Thymus (tissue), 11 donors: ENCODE results near the gene SEC31A. TPM values are rescaled to one million over a fixed set of nuclear protein-coding genes. Genes with fewer than 3 reads are reported as not detected.
A peak's percentile ranks its signal among the peaks of the same experiment; 100 is the strongest.
"Not testable (repeated sequence)": the region's sequence is repeated elsewhere in the genome, so short reads cannot be mapped to it uniquely, and the experiment has no call there.

Experiments
- DNase-seq, 9 donors: peaks; one replicate each; pipeline ENCODE4 v3.0.0-alpha.2; 2013; ENCODE audit warnings: low spot score in 9 of 9, low read depth in 6 of 9, missing footprints in 1 of 9
- H3K27ac ChIP-seq, 2 donors: one replicate each; pipeline ENCODE4 v1.5.1; 2013; ENCODE audit warnings: control low read depth in 1 of 2, low read depth in 1 of 2, low read length in 1 of 2, mild to moderate bottlenecking in 1 of 2, moderate library complexity in 1 of 2
- H3K27me3 ChIP-seq, 2 donors: one replicate each; pipeline ENCODE4 v1.5.1; 2013; ENCODE audit warnings: low read length in 1 of 2; ENCODE audit not compliant: control insufficient read depth in 2 of 2, insufficient read depth in 1 of 2
- H3K36me3 ChIP-seq, 2 donors: one replicate each; pipeline ENCODE4 v1.5.1; 2013; ENCODE audit warnings: low read length in 1 of 2, mild to moderate bottlenecking in 1 of 2, moderate library complexity in 1 of 2; ENCODE audit not compliant: control insufficient read depth in 2 of 2, insufficient read depth in 2 of 2
- H3K4me1 ChIP-seq, 2 donors: one replicate each; pipeline ENCODE4 v1.5.1; 2013; ENCODE audit warnings: low read length in 2 of 2; ENCODE audit not compliant: control insufficient read depth in 2 of 2, insufficient read depth in 2 of 2
- H3K4me3 ChIP-seq, 2 donors: one replicate each; pipeline ENCODE4 v1.5.1; 2013; ENCODE audit warnings: low read length in 2 of 2, control low read depth in 1 of 2, mild to moderate bottlenecking in 1 of 2
- H3K9me3 ChIP-seq, 2 donors: one replicate each; pipeline ENCODE4 v1.5.1; 2013; ENCODE audit warnings: low read length in 1 of 2, mild to moderate bottlenecking in 1 of 2; ENCODE audit not compliant: control insufficient read depth in 2 of 2, insufficient read depth in 1 of 2
- WGBS: extraction: QIAGEN DNeasy Blood & Tissue Kit; methylation state at CpG from one replicate; pipeline ENCODE4 v1.1.7; 2013; 5-methylcytosine and 5-hydroxymethylcytosine counted together
- polyA plus RNA-seq: library from polyadenylated mRNA; stranded (reverse); fragments of 200-250 nt; gene quantifications from one replicate; pipeline ENCODE4 v1.2.3, GENCODE V29; 2013
- total RNA-seq: library from RNA; stranded (reverse); fragments of 120-200 nt; gene quantifications from one replicate; pipeline ENCODE4 v1.2.4, GENCODE V29; 2013
- donor health status: healthy.

The SEC31A gene
- total and polyA plus RNA-seq, 2 donors = 54.5 to 116 TPM

- Histone ChIP-seq H3K27me3 (no peaks in the 10 kb centered on the region), H3K27ac (no peak overlapping the region), H3K4me1 (peaks cover 0 to 2% of the 10 kb centered on the region in 2 donors), H3K4me3 (no peak overlapping the region), H3K36me3 (peaks cover 6 to 9% of the 10 kb centered on the region in 2 donors), H3K9me3 (no peaks in the 10 kb centered on the region)
- DNase-seq = no peak
- 95% methylated on average over 6 of the region's 6 CpGs for WGBS
These were observed 1.7 kb downstream of the SEC31A start for GRCh38 chr4:82889287-82889686.

- H3K27ac ChIP-seq = no peak overlapping the region
- 95% methylated on average over 5 of the region's 5 CpGs for WGBS
These were observed 4.6 kb downstream of the SEC31A start for GRCh38 chr4:82886147-82886942.

GRCh38 chr4:82885410-82885809, 5.5 kb downstream of the SEC31A start:
- DNase-seq = no peak
- Histone ChIP-seq H3K4me3 (no peak overlapping the region), H3K9me3 (no peaks in the 10 kb centered on the region), H3K36me3 (no peaks in the 10 kb centered on the region), H3K27me3 (no peaks in the 10 kb centered on the region), H3K27ac (no peak overlapping the region), H3K4me1 (peaks cover 0 to 2% of the 10 kb centered on the region in 2 donors)

More at GRCh38 chr4:82886147-82886942, 4.6 kb downstream of the SEC31A start:
- Histone ChIP-seq H3K4me1 (peaks cover 0 to 2% of the 10 kb centered on the region in 2 donors), H3K27me3 (no peaks in the 10 kb centered on the region), H3K4me3 (no peak overlapping the region), H3K36me3 (no peaks in the 10 kb centered on the region), H3K9me3 (no peaks in the 10 kb centered on the region)
- no peak for DNase-seq

- H3K36me3 ChIP-seq = peaks cover 25 to 63% of the 10 kb centered on the region in 2 donors
These were observed 22.4 kb downstream of the SEC31A start for GRCh38 chr4:82868572-82868971.

GRCh38 chr4:82866706-82867385, 24.1 kb downstream of the SEC31A start:
- Histone ChIP-seq H3K36me3 (peaks cover 21 to 66% of the 10 kb centered on the region in 2 donors), H3K4me1 (no peaks in the 10 kb centered on the region), H3K4me3 (no peak overlapping the region), H3K27ac (no peak overlapping the region), H3K9me3 (no peaks in the 10 kb centered on the region), H3K27me3 (no peaks in the 10 kb centered on the region)
- no peak for DNase-seq
- 97% methylated on average over 8 of the region's 8 CpGs for WGBS

More at GRCh38 chr4:82868572-82868971, 22.4 kb downstream of the SEC31A start:
- H3K27me3 ChIP-seq = no peaks in the 10 kb centered on the region
- no peak overlapping the region for H3K4me3 ChIP-seq
- no peak for DNase-seq
- no peaks in the 10 kb centered on the region for H3K9me3 ChIP-seq
- no peaks in the 10 kb centered on the region for H3K4me1 ChIP-seq
- 98% methylated on average over 5 of the region's 5 CpGs for WGBS
- no peak overlapping the region for H3K27ac ChIP-seq

GRCh38 chr4:82866033-82866432, 24.9 kb downstream of the SEC31A start:
- not testable (repeated sequence) for H3K4me1 ChIP-seq, H3K4me3 ChIP-seq, H3K27me3 ChIP-seq, H3K9me3 ChIP-seq, DNase-seq
- H3K36me3 ChIP-seq = peaks cover 15 to 64% of the 10 kb centered on the region in 2 donors
- H3K27ac ChIP-seq = peak overlapping the region in 1 of 2 donors; percentile 83
- WGBS = 95% methylated on average over 6 of the region's 6 CpGs

GRCh38 chr4:82865592-82865991, 25.4 kb downstream of the SEC31A start:
- Histone ChIP-seq H3K9me3 (no peaks in the 10 kb centered on the region), H3K4me1 (no peaks in the 10 kb centered on the region), H3K27me3 (no peaks in the 10 kb centered on the region), H3K4me3 (no peak overlapping the region), H3K36me3 (peaks cover 15 to 60% of the 10 kb centered on the region in 2 donors), H3K27ac (peak overlapping the region in 1 of 2 donors; percentile 83)
- 1% methylated on average over 1 of the region's 1 CpG for WGBS
- peak in 8 of 9 donors; percentile 30 to 74 (median 42) for DNase-seq

- Histone ChIP-seq H3K27me3 (no peaks in the 10 kb centered on the region), H3K4me1 (no peaks in the 10 kb centered on the region), H3K9me3 (no peaks in the 10 kb centered on the region), H3K4me3 (no peak overlapping the region), H3K27ac (no peak overlapping the region), H3K36me3 (peaks cover 10 to 51% of the 10 kb centered on the region in 2 donors)
- 97% methylated on average over 6 of the region's 6 CpGs for WGBS
- DNase-seq = no peak
These were observed 26.5 kb downstream of the SEC31A start for GRCh38 chr4:82864336-82864979.

GRCh38 chr4:82861529-82861928, 29.4 kb downstream of the SEC31A start:
- Histone ChIP-seq H3K9me3 (no peaks in the 10 kb centered on the region), H3K36me3 (peaks cover 11 to 42% of the 10 kb centered on the region in 2 donors), H3K27me3 (no peaks in the 10 kb centered on the region), H3K4me1 (no peaks in the 10 kb centered on the region), H3K4me3 (no peak overlapping the region), H3K27ac (no peak overlapping the region)
- no peak for DNase-seq
